Left lung (tissue), 10 donors: ENCODE results near the gene DENND1B. TPM values are rescaled to one million over a fixed set of nuclear protein-coding genes. Genes with fewer than 3 reads are reported as not detected.

ENCODE experiments used
- ATAC-seq: fragments of 200-7000 bp; cut with Tn5 transposase; one replicate; pipeline ENCODE4 v1.9.1; 2020; ENCODE audit warnings: moderate library complexity
- DNase-seq, 4 donors: peaks; one replicate each; pipeline ENCODE4 v3.0.0-alpha.2; 2013 to 2020
- H3K27ac ChIP-seq, 2 donors: fragments of 200-600 bp; sonication (generic) in 1 of 2; one replicate each; pipeline versions ENCODE4 v1.5.0 to v1.8.0; 2020 to 2021
- H3K27me3 ChIP-seq, 2 donors: fragments of 200-600 bp; sonication (generic) in 1 of 2; one replicate each; pipeline versions ENCODE4 v1.5.0 to v1.8.0; 2020 to 2021
- H3K36me3 ChIP-seq, 2 donors: fragments of 200-600 bp; sonication (generic) in 1 of 2; one replicate each; pipeline versions ENCODE4 v1.5.0 to v1.8.0; 2020 to 2021
- H3K4me1 ChIP-seq, 2 donors: fragments of 200-600 bp; one replicate each; pipeline ENCODE4 v1.8.0; 2021
- H3K4me3 ChIP-seq, 2 donors: fragments of 200-600 bp; sonication (generic) in 1 of 2; one replicate each; pipeline versions ENCODE4 v1.5.0 to v1.8.0; 2020 to 2021; ENCODE audit warnings: mild to moderate bottlenecking in 1 of 2
- H3K9me3 ChIP-seq, 2 donors: fragments of 200-600 bp; sonication (generic) in 1 of 2; one replicate each; pipeline versions ENCODE4 v1.5.0 to v1.8.0; 2020 to 2021
- intact Hi-C, 2 donors: fragments of 100-400 bp; cut with DNase I; formaldehyde crosslinking; loops; one replicate each; pipeline versions ENCODE4 v1.11.2 to v1.14.2; 2022
- polyA plus RNA-seq, 6 donors: library from polyadenylated mRNA; unstranded; fragments of 120-200 nt; gene quantifications; one replicate each; pipeline ENCODE4 v1.2.1, GENCODE V29; 2013; ENCODE audit not compliant: insufficient read length in 6 of 6
- total RNA-seq, 2 donors: library from RNA; stranded (reverse); fragmentation: NEBNext Ultra II Directional; extraction: Animal tissue kit (Norgen Biotek cat#: 25700); gene quantifications; one replicate each; pipeline ENCODE4 v1.2.1, GENCODE V29; 2021
- TF ChIP-seq, protein P1 (sequence below), 2 donors: fragments of 200-600 bp; sonication (generic) in 1 of 2; IDR thresholded peaks; one replicate each; pipeline versions ENCODE4 v1.5.0 to v1.8.0; 2021; ENCODE audit warnings: antibody characterized with exemption in 2 of 2
- donor health status: DM: no; HTN: yes; CAD: no.
- donor health status: DM: no; HTN: no; CAD: no.

DENND1B gene
- total and polyA plus RNA-seq, 8 donors: 12.5 to 17.2 (median 13.4) TPM

DNA sequence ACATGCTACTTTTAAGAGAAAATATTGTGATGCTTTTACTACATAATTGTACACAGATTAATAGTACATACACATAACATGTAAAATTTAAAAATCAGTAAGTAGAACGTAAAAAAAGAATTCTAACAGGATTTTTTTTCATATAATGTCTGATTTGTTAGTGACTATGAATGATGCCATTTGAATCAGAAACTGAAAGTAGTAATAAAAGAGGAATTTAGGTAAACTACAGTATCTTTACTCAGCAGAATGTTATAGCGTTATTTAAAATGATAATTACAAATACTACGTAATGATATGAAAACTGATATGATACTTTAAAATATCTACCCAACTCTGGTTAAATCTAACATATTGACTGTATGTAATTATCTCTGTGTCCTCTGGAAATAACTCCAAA is 116.1 kb downstream of the DENND1B start:
- ATAC-seq (no peak), DNase-seq (no peak)
- Histone ChIP-seq H3K9me3 (no peaks in the 10 kb centered on the region), H3K36me3 (no peaks in the 10 kb centered on the region), H3K4me1 (no peaks in the 10 kb centered on the region), H3K27ac (no peak overlapping the region), H3K4me3 (no peak overlapping the region), H3K27me3 (no peaks in the 10 kb centered on the region)
- TF ChIP-seq, protein P1, sequence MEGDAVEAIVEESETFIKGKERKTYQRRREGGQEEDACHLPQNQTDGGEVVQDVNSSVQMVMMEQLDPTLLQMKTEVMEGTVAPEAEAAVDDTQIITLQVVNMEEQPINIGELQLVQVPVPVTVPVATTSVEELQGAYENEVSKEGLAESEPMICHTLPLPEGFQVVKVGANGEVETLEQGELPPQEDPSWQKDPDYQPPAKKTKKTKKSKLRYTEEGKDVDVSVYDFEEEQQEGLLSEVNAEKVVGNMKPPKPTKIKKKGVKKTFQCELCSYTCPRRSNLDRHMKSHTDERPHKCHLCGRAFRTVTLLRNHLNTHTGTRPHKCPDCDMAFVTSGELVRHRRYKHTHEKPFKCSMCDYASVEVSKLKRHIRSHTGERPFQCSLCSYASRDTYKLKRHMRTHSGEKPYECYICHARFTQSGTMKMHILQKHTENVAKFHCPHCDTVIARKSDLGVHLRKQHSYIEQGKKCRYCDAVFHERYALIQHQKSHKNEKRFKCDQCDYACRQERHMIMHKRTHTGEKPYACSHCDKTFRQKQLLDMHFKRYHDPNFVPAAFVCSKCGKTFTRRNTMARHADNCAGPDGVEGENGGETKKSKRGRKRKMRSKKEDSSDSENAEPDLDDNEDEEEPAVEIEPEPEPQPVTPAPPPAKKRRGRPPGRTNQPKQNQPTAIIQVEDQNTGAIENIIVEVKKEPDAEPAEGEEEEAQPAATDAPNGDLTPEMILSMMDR (IDR thresholded peaks at IDR 0.05): no peak
- intact Hi-C loops: no loop called here

DNA sequence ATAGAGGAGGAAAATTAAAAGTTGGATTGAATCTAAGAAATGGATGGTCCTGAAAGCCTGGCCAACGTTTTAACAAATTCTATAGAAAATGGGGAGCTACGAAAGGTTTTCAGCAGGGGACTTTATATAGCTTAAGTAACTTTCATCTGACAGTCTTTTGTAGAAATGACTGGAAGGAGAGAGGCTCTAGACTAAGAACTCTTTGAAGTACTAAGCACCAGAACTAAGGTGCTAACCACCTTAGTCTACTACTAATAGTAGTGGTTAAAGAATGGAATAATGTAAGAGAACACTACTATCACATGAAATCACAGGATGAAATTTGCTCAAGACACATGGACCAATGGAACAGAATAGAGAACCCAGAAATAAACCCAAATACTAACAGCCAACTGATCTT is 126.1 kb downstream of the DENND1B start:
- ATAC-seq: no peak
- no peak overlapping the region for H3K4me3 ChIP-seq
- H3K9me3 ChIP-seq: no peaks in the 10 kb centered on the region
- H3K27me3 ChIP-seq: no peaks in the 10 kb centered on the region
- no peaks in the 10 kb centered on the region for H3K36me3 ChIP-seq
- no peaks in the 10 kb centered on the region for H3K4me1 ChIP-seq
- DNase-seq: no peak
- H3K27ac ChIP-seq: no peak overlapping the region
- intact Hi-C loops: no loop called here
- TF ChIP-seq, protein P1 (IDR thresholded peaks at IDR 0.05): no peak

DNA sequence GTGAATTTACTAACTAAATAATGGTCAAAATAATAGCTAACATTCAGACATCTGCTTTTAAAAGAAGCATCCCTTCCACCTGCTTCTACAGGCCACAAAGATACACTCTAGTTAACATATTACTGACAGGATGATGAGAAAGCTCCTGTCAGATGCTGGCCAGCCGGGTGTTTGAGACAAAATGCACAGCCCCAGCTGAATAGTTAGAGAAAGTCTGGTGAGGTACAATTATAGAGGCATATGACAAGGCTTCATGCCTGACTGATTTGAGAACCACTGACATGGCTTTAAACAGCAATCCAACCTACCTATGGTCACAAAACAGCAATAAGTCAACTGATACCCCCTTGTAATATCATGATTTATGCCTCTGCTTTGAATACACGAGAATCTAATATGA is 137.0 kb downstream of the DENND1B start:
- Histone ChIP-seq H3K4me3 (no peak overlapping the region), H3K27me3 (no peaks in the 10 kb centered on the region), H3K27ac (no peak overlapping the region), H3K9me3 (no peaks in the 10 kb centered on the region), H3K36me3 (peaks cover 0 to 6% of the 10 kb centered on the region in 2 donors), H3K4me1 (no peaks in the 10 kb centered on the region)
- ATAC-seq (no peak), DNase-seq (no peak)
- TF ChIP-seq, protein P1 (IDR thresholded peaks at IDR 0.05): no peak
- intact Hi-C loops: no loop called here

DNA sequence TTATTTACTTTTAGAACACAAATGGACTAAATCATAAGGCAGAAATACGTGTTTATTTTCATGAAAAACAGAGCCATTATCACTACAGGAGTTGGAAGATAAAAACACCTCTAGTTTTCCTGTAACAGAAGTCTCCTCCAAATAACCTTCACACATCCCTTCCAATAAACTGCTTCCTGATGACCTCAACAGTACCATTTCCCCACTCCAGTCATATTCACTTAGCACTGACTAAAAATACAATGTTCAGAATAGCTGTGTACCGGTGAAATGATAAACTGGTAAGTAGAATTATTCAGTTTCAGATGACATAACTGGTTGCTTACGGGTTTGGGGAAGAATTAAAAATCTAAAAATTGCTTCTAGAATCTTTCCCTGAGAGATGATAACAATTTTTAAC is 137.9 kb downstream of the DENND1B start:
- ATAC-seq: no peak
- TF ChIP-seq, protein P1 (IDR thresholded peaks at IDR 0.05): no peak
- peaks cover 0 to 6% of the 10 kb centered on the region in 2 donors for H3K36me3 ChIP-seq

GRCh38 chr1:197633447-197634078 is 141.7 kb downstream of the DENND1B start:
- H3K27ac ChIP-seq: no peak overlapping the region
- no peaks in the 10 kb centered on the region for H3K27me3 ChIP-seq
- TF ChIP-seq, protein P1 (IDR thresholded peaks at IDR 0.05): no peak
- no peaks in the 10 kb centered on the region for H3K4me1 ChIP-seq
- H3K9me3 ChIP-seq: no peaks in the 10 kb centered on the region
- H3K36me3 ChIP-seq: no peaks in the 10 kb centered on the region
- ATAC-seq: no peak
- H3K4me3 ChIP-seq: no peak overlapping the region
- DNase-seq: peak in 1 of 4 donors; percentile 8
- intact Hi-C loops: no loop called here

More for the DNA sequence above, 137.9 kb downstream of the DENND1B start:
- H3K27me3 ChIP-seq: no peaks in the 10 kb centered on the region
- H3K27ac ChIP-seq: no peak overlapping the region
- H3K4me3 ChIP-seq: no peak overlapping the region
- H3K4me1 ChIP-seq: no peaks in the 10 kb centered on the region
- intact Hi-C loops: no loop called here
- DNase-seq: no peak
- no peaks in the 10 kb centered on the region for H3K9me3 ChIP-seq
